AG10803 (cell line): Measurements from ENCODE around the gene CDC42EP5.

ENCODE experiments used
- DNase-seq: peaks from one replicate; pipeline ENCODE4 v3.0.0; 2010; ENCODE audit warnings: low read depth
- H3K4me3 ChIP-seq: 2 replicates; pipeline ENCODE4 v1.5.1; 2011; ENCODE audit warnings: mild to moderate bottlenecking, low read length, control low read depth
- TF ChIP-seq, protein P1 (sequence below): conservative IDR thresholded peaks from 2 replicates; pipeline ENCODE4 v1.5.1; 2011; ENCODE audit warnings: mild to moderate bottlenecking, low read length, control low read depth, inconsistent platforms

Gene CDC42EP5

DNA sequence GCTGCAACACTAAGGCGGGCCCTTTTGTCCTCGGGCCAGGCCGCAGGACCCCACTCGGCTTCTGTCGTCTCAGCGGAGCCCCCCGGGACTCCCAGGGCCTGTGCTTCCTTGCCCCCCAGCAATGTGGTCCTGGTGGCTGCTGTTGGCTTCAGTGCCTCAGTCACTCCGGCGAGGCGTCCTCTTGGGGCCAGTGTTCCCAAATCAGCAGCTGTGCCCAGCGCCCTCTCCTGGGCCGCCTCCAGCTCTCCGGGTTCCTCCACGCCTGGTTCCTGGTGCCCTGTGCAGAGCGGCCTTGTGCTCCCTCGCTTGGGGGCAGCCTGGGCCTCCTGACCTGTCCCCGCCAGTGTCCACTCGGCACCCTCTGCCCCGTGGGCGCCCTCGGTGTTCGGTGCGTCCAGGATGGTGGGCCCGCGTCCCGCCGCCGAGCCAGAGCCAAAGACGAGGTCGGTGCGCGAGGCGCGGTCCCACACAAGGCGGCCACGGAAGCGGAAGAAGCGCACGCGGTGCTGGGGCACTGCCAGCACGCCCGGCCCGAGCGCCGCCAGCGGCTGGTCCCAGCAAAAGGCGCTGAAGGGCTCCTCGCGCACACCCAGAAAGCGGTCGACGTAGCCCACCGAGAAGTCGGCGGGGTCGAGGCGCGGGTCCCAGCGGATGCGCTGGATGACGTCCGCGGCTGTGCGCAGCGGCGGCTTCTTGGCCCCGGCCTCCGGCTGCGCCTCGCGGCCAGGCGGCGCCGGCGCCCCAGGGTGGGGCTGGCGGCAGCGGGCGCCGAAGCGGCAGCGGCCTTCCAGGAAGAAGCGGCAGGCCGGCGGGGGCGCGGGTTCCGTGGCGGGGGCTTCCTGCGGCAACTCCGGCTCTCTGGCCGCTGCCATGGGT, 10.2 kb downstream of the CDC42EP5 start:
- peak; percentile 63 for DNase-seq

DNA sequence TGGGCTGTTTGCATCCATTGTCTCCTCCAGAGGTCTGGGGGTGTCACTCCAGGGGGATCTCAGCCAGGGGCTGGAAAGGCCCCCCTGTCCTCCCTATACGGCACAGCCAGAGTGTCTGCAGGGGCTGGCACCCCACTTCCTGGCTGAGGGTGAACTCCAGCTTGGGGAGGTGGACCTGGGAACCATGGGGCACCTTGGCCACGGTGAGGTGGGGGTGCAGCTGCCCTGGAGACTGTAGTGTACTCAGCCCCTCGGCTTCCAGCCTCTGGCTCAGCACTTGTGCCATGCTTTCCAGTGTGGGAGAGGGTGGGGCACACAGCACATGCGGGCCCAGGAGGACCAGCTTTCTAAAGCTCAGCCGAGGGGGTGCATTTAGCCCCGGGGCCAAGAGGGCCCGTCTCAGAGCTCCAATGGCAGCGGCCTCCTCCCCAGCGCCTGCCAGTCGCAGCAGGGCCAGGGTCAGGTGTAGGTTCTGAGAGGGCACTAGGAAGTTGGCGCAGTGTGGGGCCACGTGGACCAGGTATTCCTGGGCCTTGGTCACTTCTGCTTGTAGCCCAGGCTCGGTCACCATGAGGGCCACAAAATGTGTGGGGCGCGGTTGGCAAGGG, 10.9 kb downstream of the CDC42EP5 start:
- TF ChIP-seq, protein P1, sequence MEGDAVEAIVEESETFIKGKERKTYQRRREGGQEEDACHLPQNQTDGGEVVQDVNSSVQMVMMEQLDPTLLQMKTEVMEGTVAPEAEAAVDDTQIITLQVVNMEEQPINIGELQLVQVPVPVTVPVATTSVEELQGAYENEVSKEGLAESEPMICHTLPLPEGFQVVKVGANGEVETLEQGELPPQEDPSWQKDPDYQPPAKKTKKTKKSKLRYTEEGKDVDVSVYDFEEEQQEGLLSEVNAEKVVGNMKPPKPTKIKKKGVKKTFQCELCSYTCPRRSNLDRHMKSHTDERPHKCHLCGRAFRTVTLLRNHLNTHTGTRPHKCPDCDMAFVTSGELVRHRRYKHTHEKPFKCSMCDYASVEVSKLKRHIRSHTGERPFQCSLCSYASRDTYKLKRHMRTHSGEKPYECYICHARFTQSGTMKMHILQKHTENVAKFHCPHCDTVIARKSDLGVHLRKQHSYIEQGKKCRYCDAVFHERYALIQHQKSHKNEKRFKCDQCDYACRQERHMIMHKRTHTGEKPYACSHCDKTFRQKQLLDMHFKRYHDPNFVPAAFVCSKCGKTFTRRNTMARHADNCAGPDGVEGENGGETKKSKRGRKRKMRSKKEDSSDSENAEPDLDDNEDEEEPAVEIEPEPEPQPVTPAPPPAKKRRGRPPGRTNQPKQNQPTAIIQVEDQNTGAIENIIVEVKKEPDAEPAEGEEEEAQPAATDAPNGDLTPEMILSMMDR = no peak
- no peak for DNase-seq

More for the DNA sequence above, 10.2 kb downstream of the CDC42EP5 start:
- peak overlapping the region; percentile 65 for H3K4me3 ChIP-seq
- TF ChIP-seq, protein P1 = peak; percentile 10; the same call in 1 of the 2 replicates

DNA sequence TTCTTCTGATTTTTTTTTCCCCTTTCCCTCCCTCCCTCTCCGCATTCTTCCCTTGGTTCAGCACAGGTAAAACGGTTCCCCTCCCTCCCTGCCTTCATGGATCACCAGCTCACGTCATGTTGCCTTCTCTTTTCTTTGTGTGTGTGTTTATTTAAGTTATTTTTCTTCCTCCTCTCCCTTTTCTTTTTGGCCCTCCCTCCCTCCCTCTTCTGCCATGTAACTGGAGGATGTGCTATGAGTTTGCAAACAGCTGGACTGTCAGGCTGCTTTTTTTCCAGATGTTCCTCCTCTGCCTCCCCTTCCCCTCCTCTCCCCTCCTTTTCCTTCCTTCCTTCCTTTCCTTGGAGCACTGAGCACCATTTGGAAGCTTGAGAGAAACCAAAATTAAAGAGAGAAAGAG, 11.5 kb downstream of the CDC42EP5 start:
- H3K4me3 ChIP-seq = no peak overlapping the region
- no peak for DNase-seq
- TF ChIP-seq, protein P1 = no peak

More for the DNA sequence above, 10.9 kb downstream of the CDC42EP5 start:
- H3K4me3 ChIP-seq = peak overlapping the region; percentile 65

DNA sequence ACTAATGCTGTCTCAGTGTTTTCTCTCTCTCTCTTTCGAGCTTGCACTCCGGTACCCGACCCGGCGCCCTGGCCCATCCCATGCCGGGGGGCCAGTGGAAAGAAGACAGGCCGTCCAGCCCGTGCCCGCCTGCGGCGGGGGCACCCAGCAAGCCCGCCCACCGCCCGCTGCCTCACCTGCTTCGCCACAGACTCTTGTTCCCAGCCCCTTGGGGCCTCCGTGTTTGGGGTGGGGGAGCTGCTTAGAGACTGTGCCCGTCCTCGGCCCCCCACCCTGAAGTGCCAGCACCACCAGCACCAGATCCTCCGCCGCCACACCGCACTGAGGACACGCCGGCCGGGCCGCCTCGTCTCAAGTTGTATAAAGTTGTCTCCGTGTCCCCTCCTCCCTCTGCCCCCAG, 11.9 kb downstream of the CDC42EP5 start:
- no peak overlapping the region for H3K4me3 ChIP-seq
- no peak for DNase-seq
- TF ChIP-seq, protein P1 = no peak

DNA sequence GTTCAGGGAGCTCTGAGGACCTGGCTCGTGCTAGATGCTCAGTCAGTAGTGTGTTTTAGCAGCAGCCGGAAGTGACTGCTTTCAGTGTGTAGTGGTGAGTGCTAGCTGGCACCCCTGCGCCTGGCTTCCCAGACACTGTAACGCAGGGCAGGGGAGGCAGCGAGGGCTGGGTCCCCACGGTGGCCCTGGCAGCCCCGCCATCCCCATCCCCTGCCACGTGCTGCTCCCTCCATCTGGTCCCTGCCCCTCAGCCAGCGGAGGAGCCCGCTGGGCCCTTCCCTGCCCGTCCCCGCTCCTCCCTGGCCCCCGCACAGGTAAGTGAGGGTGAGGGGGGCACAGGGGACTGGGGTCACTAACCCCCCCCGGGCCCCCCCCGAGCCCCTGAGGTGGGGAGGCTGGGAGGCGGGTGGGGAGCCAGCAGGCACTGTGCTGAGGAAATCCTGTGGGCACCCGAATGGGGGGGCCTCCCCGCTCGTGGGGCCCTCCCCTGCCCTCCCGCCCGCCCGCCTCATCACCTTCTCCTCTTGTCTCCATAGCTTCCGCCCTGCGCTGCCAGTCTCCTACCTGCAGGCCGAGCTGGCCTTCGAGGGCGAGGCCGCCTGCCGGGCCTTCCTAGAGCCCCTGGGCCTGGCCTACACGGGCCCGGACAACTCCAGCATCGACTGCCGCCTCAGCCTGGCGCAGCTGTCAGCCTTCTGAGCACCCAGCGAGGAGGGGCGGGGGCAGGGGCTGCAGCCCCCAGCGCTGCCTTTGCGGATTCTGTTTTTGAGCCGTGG, 12.7 kb downstream of the CDC42EP5 start:
- H3K4me3 ChIP-seq = no peak overlapping the region
- TF ChIP-seq, protein P1 = no peak
- no peak for DNase-seq

DNA sequence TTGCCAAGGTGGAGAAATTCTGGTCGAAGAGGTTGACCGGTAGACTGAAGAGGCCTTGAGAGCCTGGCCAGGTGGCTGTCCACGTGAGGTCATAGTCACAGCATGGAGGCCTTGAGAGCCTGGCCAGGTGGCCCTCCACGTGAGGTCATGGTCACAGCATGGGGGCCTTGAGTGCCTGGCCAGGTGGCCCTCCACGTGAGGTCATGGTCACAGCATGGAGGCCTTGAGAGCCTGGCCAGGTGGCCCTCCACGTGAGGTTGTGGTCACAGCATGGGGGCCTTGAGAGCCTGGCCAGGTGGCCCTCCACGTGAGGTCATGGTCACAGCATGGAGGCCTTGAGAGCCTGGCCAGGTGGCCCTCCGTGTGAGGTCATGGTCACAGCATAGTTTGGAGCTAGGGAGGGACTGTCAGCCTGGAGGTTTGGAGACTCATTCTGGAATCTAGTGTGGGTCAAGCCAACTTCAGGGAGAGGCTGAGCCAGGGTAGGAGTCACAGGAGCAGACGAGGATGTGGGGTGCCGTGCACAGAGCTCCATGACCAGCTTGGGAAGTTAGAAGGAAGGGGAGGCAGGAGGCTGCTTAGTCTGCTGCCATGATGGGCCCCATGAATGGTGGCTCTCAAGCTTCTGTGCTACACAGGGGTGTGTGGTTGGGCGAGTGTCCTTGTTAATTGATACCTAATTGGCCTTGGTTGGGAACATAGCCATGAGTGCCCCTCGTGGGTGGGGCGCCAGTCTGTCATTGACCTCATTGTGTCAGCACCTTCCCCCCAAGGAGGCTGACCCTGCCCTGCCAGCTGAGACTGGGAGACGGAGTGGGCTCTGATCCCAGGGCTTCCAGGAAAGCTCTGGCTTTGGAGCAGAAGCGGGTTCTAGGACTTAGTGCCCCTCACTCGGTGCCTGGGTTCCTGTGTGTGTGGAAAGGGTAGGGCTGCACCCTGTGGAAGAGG, 13.5 kb downstream of the CDC42EP5 start:
- no peak overlapping the region for H3K4me3 ChIP-seq
- DNase-seq = no peak
- TF ChIP-seq, protein P1 = no peak
